Ovary (tissue), 9 donors: Measurements from ENCODE around the gene ANO3. TPM values are rescaled to one million over a fixed set of nuclear protein-coding genes. Genes with fewer than 3 reads are reported as not detected.

ENCODE experiments used
- DNase-seq, 5 donors: peaks; one replicate each; pipeline ENCODE4 v3.0.0-alpha.2; 2019 to 2020
- H3K27ac ChIP-seq, 2 donors: fragments of 200-600 bp; one replicate each; pipeline versions ENCODE4 v1.5.1 to v1.8.0; 2019 to 2022
- H3K27me3 ChIP-seq: fragments of 200-600 bp; one replicate; pipeline ENCODE4 v1.8.0; 2022
- H3K36me3 ChIP-seq: fragments of 200-600 bp; sonication (generic); one replicate; pipeline ENCODE4 v1.5.1; 2019
- H3K4me1 ChIP-seq: one replicate; pipeline ENCODE4 v1.8.1; 2013; ENCODE audit warnings: mild to moderate bottlenecking, moderate library complexity; ENCODE audit not compliant: insufficient read depth
- H3K4me3 ChIP-seq: fragments of 200-600 bp; sonication (generic); one replicate; pipeline ENCODE4 v1.5.1; 2017
- H3K9me3 ChIP-seq, 2 donors: fragments of 200-600 bp in 1 of 2; sonication (generic) in 1 of 2; one replicate each; pipeline versions ENCODE4 v1.5.1 to v1.8.1; 2013 to 2019; ENCODE audit warnings: mild to moderate bottlenecking in 1 of 2, moderate library complexity in 1 of 2
- CTCF ChIP-seq, 3 donors: fragments of 450-650 bp in 2 of 3; fragments of 200-600 bp in 1 of 3; IDR thresholded peaks; one replicate each; pipeline versions ENCODE4 v1.5.1 to v1.8.0; 2016 to 2022; ENCODE audit warnings: antibody characterized with exemption in 3 of 3, mild to moderate bottlenecking in 1 of 3
- EP300 ChIP-seq: sonication (generic); formaldehyde crosslinking; IDR thresholded peaks from one replicate; pipeline ENCODE4 v1.6.1; 2017; ENCODE audit warnings: antibody characterized with exemption
- POLR2A ChIP-seq: fragments of 450-650 bp; IDR thresholded peaks from one replicate; pipeline ENCODE4 v1.6.1; 2017; ENCODE audit warnings: antibody characterized with exemption, mild to moderate bottlenecking, moderate library complexity
- WGBS, 3 donors: extraction: QIAGEN DNeasy Blood & Tissue Kit in 1 of 3; methylation state at CpG; one replicate each; pipeline versions ENCODE4 v1.1.5 to v1.1.7; 2013 to 2017; 5-methylcytosine and 5-hydroxymethylcytosine counted together
- intact Hi-C, 4 donors: fragments of 100-400 bp; cut with DNase I; formaldehyde crosslinking; loops; one replicate each; pipeline versions ENCODE4 v1.11.0 to v1.15.1; 2022 to 2023
- polyA plus RNA-seq, 2 donors: library from polyadenylated mRNA; stranded (reverse); fragments of 200-250 nt in 1 of 2; fragments of 350-450 nt in 1 of 2; fragmentation: Illumina TruSeq in 1 of 2; extraction: RNeasy Lipid Tissue Mini Kit (QIAGEN cat#74804) in 1 of 2; gene quantifications; one replicate each; pipeline ENCODE4 v1.2.3, GENCODE V29; 2013 to 2014
- total RNA-seq, 7 donors: library from RNA; depleted of rRNA in 2 of 7; stranded (reverse); fragments of >200 nt in 2 of 7; fragmentation: NEBNext Ultra II Directional in 3 of 7; extraction: Animal tissue kit (Norgen Biotek cat#: 25700) in 3 of 7; gene quantifications; one replicate each; pipeline versions ENCODE4 v1.1.0 to v1.2.4, GENCODE V29; 2016 to 2023
- donor health status: DM: no; HTN: no; CAD: no; lungs with moderate emphysema.
- donor health status: DM: no; HTN: no; CAD: no.
- donor health status: Bipolar disorder and iron deficiency.
- donor health status: DM: yes; HTN: yes; CAD: no.
- donor health status: DM: no; HTN: no; CAD: no.
- donor health status: DM: yes; HTN: yes; CAD: no.

Gene ANO3
- total and polyA plus RNA-seq, 9 donors: under 0.01 to 0.93 (median 0.08) TPM; not detected in 1

- no peaks in the 10 kb centered on the region for H3K27me3 ChIP-seq
- intact Hi-C loops: no loop called here
Measured at GRCh38 chr11:26365284-26365683, 33.4 kb downstream of the ANO3 start.

GRCh38 chr11:26377619-26378018 lies 45.7 kb downstream of the ANO3 start:
- no peak overlapping the region for H3K27ac ChIP-seq
- no peak overlapping the region for H3K4me3 ChIP-seq
- intact Hi-C loops: no loop called here
- H3K27me3 ChIP-seq: no peaks in the 10 kb centered on the region
- no peak for DNase-seq
- H3K9me3 ChIP-seq: no peaks in the 10 kb centered on the region
- H3K4me1 ChIP-seq: no peaks in the 10 kb centered on the region
- TF ChIP-seq POLR2A: no peak
- no peak for TF ChIP-seq CTCF (IDR thresholded peaks at IDR 0.05)
- TF ChIP-seq EP300: no peak
- 83 to 94% (median 93%) methylated on average over 1 of the region's 1 CpG for WGBS, 3 donors
- no peaks in the 10 kb centered on the region for H3K36me3 ChIP-seq

More at GRCh38 chr11:26365284-26365683, 33.4 kb downstream of the ANO3 start:
- H3K9me3 ChIP-seq: no peaks in the 10 kb centered on the region
- TF ChIP-seq EP300 (no peak), POLR2A (no peak), CTCF (IDR thresholded peaks at IDR 0.05) (no peak)
- H3K4me1 ChIP-seq: no peaks in the 10 kb centered on the region
- H3K36me3 ChIP-seq: no peaks in the 10 kb centered on the region
- 88 to 94% (median 90%) methylated on average over 1 of the region's 1 CpG for WGBS, 3 donors
- H3K4me3 ChIP-seq: no peak overlapping the region
- no peak overlapping the region for H3K27ac ChIP-seq
- no peak for DNase-seq

- Histone ChIP-seq H3K36me3 (no peaks in the 10 kb centered on the region), H3K4me1 (no peaks in the 10 kb centered on the region), H3K27me3 (no peaks in the 10 kb centered on the region), H3K9me3 (no peaks in the 10 kb centered on the region), H3K27ac (no peak overlapping the region), H3K4me3 (no peak overlapping the region)
- TF ChIP-seq POLR2A: no peak
- TF ChIP-seq EP300: no peak
- no peak for TF ChIP-seq CTCF (IDR thresholded peaks at IDR 0.05)
- whole genome bisulfite sequencing, 3 donors: 8 to 26% (median 18%) methylated on average over 1 of the region's 1 CpG
- intact Hi-C loops: no loop called here
- DNase-seq: no peak
Measured at GRCh38 chr11:26399336-26399735, 67.4 kb downstream of the ANO3 start.

- Histone ChIP-seq H3K27ac (no peak overlapping the region), H3K27me3 (no peaks in the 10 kb centered on the region), H3K4me1 (no peaks in the 10 kb centered on the region), H3K36me3 (no peaks in the 10 kb centered on the region), H3K9me3 (no peaks in the 10 kb centered on the region), H3K4me3 (no peak overlapping the region)
- WGBS, 3 donors: 75 to 81% (median 75%) methylated on average over 5 of the region's 5 CpGs
- TF ChIP-seq POLR2A (no peak), EP300 (no peak), CTCF (IDR thresholded peaks at IDR 0.05) (no peak)
- intact Hi-C loops: no loop called here
- DNase-seq: no peak
Measured at GRCh38 chr11:26410706-26411366, 78.9 kb downstream of the ANO3 start.
